Body of pancreas (tissue), 4 donors: ENCODE measurements around the gene ATG10.

Experiments
- POLR2A ChIP-seq, 3 donors: fragments of 450-650 bp; IDR thresholded peaks; one replicate each; pipeline ENCODE4 v1.6.1; 2016; ENCODE audit warnings: antibody characterized with exemption in 3 of 3, mild to moderate bottlenecking in 2 of 3
- TF ChIP-seq, protein P1 (sequence below), 7 experiments: fragments of 450-650 bp in 4 of 7; fragments of 200-600 bp in 3 of 7; sonication (generic) in 3 of 7; IDR thresholded peaks; one replicate each; pipeline ENCODE4 v1.5.1; 2016 to 2019; ENCODE audit warnings: antibody characterized with exemption in 7 of 7

- TF ChIP-seq, protein P1, sequence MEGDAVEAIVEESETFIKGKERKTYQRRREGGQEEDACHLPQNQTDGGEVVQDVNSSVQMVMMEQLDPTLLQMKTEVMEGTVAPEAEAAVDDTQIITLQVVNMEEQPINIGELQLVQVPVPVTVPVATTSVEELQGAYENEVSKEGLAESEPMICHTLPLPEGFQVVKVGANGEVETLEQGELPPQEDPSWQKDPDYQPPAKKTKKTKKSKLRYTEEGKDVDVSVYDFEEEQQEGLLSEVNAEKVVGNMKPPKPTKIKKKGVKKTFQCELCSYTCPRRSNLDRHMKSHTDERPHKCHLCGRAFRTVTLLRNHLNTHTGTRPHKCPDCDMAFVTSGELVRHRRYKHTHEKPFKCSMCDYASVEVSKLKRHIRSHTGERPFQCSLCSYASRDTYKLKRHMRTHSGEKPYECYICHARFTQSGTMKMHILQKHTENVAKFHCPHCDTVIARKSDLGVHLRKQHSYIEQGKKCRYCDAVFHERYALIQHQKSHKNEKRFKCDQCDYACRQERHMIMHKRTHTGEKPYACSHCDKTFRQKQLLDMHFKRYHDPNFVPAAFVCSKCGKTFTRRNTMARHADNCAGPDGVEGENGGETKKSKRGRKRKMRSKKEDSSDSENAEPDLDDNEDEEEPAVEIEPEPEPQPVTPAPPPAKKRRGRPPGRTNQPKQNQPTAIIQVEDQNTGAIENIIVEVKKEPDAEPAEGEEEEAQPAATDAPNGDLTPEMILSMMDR (IDR thresholded peaks at IDR 0.05): no peak
- TF ChIP-seq POLR2A (IDR thresholded peaks at IDR 0.05): no peak
These were observed 101.4 kb downstream of the ATG10 start for GRCh38 chr5:82073179-82073578.
